Activated CD8-positive, alpha-beta memory T cell treated with anti-CD3 and anti-CD28 coated beads, Interleukin-2, amount 50 U/mL, for 24 hours (primary cell): Measurements from ENCODE around the gene FRYL.

Experiments used
- DNase-seq: peaks from one replicate; pipeline ENCODE4 v3.0.0-alpha.2; 2020; ENCODE audit errors: extremely low read depth

Gene FRYL

GRCh38 chr4:48558026-48558425, 222.1 kb downstream of the FRYL start:
- DNase-seq: no peak

GRCh38 chr4:48557478-48557877, 222.6 kb downstream of the FRYL start:
- no peak for DNase-seq

- DNase-seq: no peak
Measured at GRCh38 chr4:48556268-48556667, 223.8 kb downstream of the FRYL start.

GRCh38 chr4:48554606-48555005, 225.5 kb downstream of the FRYL start:
- no peak for DNase-seq

- no peak for DNase-seq
Measured at GRCh38 chr4:48553720-48554119, 226.4 kb downstream of the FRYL start.

GRCh38 chr4:48546336-48546735, 233.7 kb downstream of the FRYL start:
- DNase-seq: no peak

GRCh38 chr4:48543796-48544195, 236.3 kb downstream of the FRYL start:
- no peak for DNase-seq

GRCh38 chr4:48542888-48543287, 237.2 kb downstream of the FRYL start:
- no peak for DNase-seq

GRCh38 chr4:48539597-48539996, 240.5 kb downstream of the FRYL start:
- DNase-seq: no peak

GRCh38 chr4:48538358-48538757, 241.7 kb downstream of the FRYL start:
- DNase-seq: no peak

- no peak for DNase-seq
Measured at GRCh38 chr4:48526406-48526805, 253.7 kb downstream of the FRYL start.

GRCh38 chr4:48518143-48518542, 261.9 kb downstream of the FRYL start:
- no peak for DNase-seq

GRCh38 chr4:48509543-48509942, 270.5 kb downstream of the FRYL start:
- DNase-seq: no peak

GRCh38 chr4:48506716-48507115, 273.4 kb downstream of the FRYL start:
- DNase-seq: no peak

GRCh38 chr4:48504352-48504751, 275.7 kb downstream of the FRYL start:
- no peak for DNase-seq

- no peak for DNase-seq
Measured at GRCh38 chr4:48504026-48504330, 276.1 kb downstream of the FRYL start.

- DNase-seq: no peak
Measured at GRCh38 chr4:48503233-48504025, 276.6 kb downstream of the FRYL start.

- DNase-seq: no peak
Measured at GRCh38 chr4:48499551-48500066, 280.5 kb downstream of the FRYL start.

- no peak for DNase-seq
Measured at GRCh38 chr4:48498895-48499294, 281.2 kb downstream of the FRYL start.

- no peak for DNase-seq
Measured at GRCh38 chr4:48495941-48496340, 284.1 kb downstream of the FRYL start.

GRCh38 chr4:48493452-48494100, 286.5 kb downstream of the FRYL start:
- DNase-seq: no peak

GRCh38 chr4:48491514-48492176, 288.4 kb downstream of the FRYL start:
- DNase-seq: no peak
